ENCODE data around the gene ABCC6.
A peak's percentile ranks its signal among the peaks of the same experiment; 100 is the strongest.
"Not testable (repeated sequence)": the region's sequence is repeated elsewhere in the genome, so short reads cannot be mapped to it uniquely, and the experiment has no call there.

The ABCC6 gene

DNA sequence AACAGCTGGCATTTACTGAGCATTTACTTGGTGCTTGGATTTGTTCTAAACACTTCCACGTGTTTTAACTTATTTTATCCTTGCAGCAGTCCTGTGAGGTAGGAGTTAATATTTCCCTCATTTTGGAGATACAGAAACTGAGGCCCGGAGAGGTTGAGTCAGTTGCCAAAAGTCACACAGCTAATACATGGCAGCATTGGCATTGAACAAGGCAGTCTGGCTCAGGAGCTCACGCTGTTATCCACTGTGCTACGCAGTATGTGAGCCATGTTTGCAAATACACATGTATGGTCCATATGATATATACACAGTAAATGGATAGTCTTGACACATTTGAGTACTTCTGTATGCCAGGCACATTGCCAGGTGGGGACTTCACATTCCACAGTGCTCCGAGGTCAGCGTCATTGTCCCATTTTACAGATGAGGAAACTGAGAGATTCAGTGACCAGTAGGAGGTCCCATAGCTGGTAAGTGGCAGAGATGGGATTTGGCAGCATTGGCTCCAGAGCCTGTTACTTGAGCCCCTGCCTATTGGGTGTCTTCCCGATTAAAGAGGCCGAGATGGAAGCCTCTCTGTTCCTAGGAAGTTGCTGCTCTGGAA lies 110.7 kb downstream of the ABCC6 start:
- DNase-seq (ENCODE audit: low spot score): no peak

- no peak for DNase-seq (ENCODE audit: low spot score)
Observed at GRCh38 chr16:16111639-16112038, 111.7 kb downstream of the ABCC6 start.

GRCh38 chr16:16110111-16110490 lies 113.2 kb downstream of the ABCC6 start:
- no peak for DNase-seq (ENCODE audit: low spot score)

- no peak for DNase-seq (ENCODE audit: low spot score)
Observed at GRCh38 chr16:16109453-16110110, 113.7 kb downstream of the ABCC6 start.

GRCh38 chr16:16108759-16109158 lies 114.5 kb downstream of the ABCC6 start:
- no peak for DNase-seq (ENCODE audit: low spot score)

GRCh38 chr16:16107839-16108238 lies 115.5 kb downstream of the ABCC6 start:
- DNase-seq (ENCODE audit: low spot score): no peak

GRCh38 chr16:16106466-16106865 lies 116.8 kb downstream of the ABCC6 start:
- DNase-seq (ENCODE audit: low spot score): no peak

DNA sequence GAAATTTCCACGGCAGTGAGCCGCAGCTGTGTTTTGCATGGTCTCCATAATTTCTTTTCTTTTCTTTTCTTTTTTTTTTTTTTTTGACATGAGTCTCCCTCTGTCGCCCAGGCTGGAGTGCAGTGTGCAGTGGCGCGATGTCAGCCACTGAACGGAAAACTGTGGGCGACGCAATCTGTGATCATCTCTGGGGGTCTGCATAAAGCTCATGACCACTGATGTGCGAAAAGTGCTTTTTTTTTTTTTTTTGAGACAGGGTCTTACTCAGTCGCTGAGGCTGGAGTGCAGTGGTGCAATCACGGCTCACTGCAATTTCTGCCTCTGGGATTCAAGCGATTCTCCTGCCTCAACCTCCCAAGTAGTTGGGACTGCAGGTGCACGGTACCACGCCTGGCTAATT lies 117.6 kb downstream of the ABCC6 start:
- DNase-seq (ENCODE audit: low spot score): no peak

- not testable (repeated sequence) for DNase-seq (ENCODE audit: low spot score)
Observed at GRCh38 chr16:16104804-16105141, 118.5 kb downstream of the ABCC6 start.

GRCh38 chr16:16104132-16104803 lies 119.0 kb downstream of the ABCC6 start:
- DNase-seq (ENCODE audit: low spot score): peak; percentile 33

GRCh38 chr16:16102738-16103137 lies 120.6 kb downstream of the ABCC6 start:
- DNase-seq (ENCODE audit: low spot score): no peak

DNA sequence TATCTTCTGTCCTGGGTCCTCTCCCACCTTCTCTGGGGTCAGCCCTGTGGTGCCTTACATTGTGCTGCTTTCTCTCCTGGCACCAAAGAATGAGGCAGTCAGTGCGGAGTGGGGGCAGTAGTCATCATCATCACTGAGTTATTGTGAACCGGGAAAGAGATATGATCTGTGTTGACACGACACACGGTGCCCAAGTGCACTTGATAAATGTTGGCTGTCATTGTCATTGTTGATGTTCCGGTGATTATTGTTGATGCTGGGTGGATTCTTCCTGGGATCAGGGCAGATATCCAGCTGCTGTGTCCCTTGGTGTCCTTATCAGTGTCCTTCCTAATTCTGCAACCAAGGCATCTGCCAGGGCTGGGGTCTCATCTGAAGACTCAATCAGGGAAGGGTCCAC lies 121.7 kb downstream of the ABCC6 start:
- DNase-seq (ENCODE audit: low spot score): no peak

GRCh38 chr16:16100631-16101030 lies 122.7 kb downstream of the ABCC6 start:
- DNase-seq (ENCODE audit: low spot score): no peak

GRCh38 chr16:16099320-16099719 lies 124.0 kb downstream of the ABCC6 start:
- no peak for DNase-seq (ENCODE audit: low spot score)

Data from NAMALWA (cell line).